ENCODE measurements around the gene WWTR1. TPM values are rescaled to one million over a fixed set of nuclear protein-coding genes. Genes with fewer than 3 reads are reported as not detected.

The WWTR1 gene
- total RNA-seq, 1 experiment from 2014 or later = 79.7 TPM

- no peak for TF ChIP-seq EZH2 (IDR thresholded peaks at IDR 0.05; ENCODE audit: low read length, unreplicated experiment)
- TF ChIP-seq, protein P1, sequence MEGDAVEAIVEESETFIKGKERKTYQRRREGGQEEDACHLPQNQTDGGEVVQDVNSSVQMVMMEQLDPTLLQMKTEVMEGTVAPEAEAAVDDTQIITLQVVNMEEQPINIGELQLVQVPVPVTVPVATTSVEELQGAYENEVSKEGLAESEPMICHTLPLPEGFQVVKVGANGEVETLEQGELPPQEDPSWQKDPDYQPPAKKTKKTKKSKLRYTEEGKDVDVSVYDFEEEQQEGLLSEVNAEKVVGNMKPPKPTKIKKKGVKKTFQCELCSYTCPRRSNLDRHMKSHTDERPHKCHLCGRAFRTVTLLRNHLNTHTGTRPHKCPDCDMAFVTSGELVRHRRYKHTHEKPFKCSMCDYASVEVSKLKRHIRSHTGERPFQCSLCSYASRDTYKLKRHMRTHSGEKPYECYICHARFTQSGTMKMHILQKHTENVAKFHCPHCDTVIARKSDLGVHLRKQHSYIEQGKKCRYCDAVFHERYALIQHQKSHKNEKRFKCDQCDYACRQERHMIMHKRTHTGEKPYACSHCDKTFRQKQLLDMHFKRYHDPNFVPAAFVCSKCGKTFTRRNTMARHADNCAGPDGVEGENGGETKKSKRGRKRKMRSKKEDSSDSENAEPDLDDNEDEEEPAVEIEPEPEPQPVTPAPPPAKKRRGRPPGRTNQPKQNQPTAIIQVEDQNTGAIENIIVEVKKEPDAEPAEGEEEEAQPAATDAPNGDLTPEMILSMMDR (conservative IDR thresholded peaks at IDR 0.05; ENCODE audit: low read depth, low read length) = no peak
- TF ChIP-seq EZH2phosphoT487 (IDR thresholded peaks at IDR 0.05; ENCODE audit: borderline replicate concordance, low read length) = no peak
- Histone ChIP-seq H3K4me2 (ENCODE audit: low read length) (no peak overlapping the region), H3K4me3 (ENCODE audit: low read length) (no peak overlapping the region), H3K4me1 (ENCODE audit: insufficient read depth, low read length) (peaks cover 34% of the 10 kb centered on the region), H3K79me2 (ENCODE audit: low read length) (peaks cover 76% of the 10 kb centered on the region), H2AFZ (ENCODE audit: low read length) (no peak overlapping the region), H3K27ac (ENCODE audit: low read length) (no peak overlapping the region), H3K27me3 (ENCODE audit: low read length) (no peaks in the 10 kb centered on the region), H3F3A (ENCODE audit: low read length, unreplicated experiment) (peaks cover under 1% of the 10 kb centered on the region), H3K9me3 (ENCODE audit: low read length) (no peaks in the 10 kb centered on the region), H3K9me2 (replicated peaks; ENCODE audit: low read length) (no peaks in the 10 kb centered on the region), H4K20me1 (ENCODE audit: low read length) (no peaks in the 10 kb centered on the region), H3K36me3 (ENCODE audit: low read depth, low read length) (peaks cover 5% of the 10 kb centered on the region; the same call in 1 of the 2 replicates), H3K9ac (ENCODE audit: low read length) (no peak overlapping the region)
- POLR2A ChIA-PET (ENCODE audit: unreplicated experiment) = no interaction called here
- no peak for DNase-seq
- BruUV-seq (replicated peaks) = no TSS peak
- CTCF ChIA-PET = interaction anchor here (1.0 kb wide), 1 partner anchor 8 kb away, joined by 9 read pairs; no protein-coding TSS in a partner anchor
- ATAC-seq = no peak
- intact Hi-C loops (cut with micrococcal nuclease) = no loop called here
Observed at GRCh38 chr3:149560617-149561016, 97.2 kb downstream of the WWTR1 start.

DNA sequence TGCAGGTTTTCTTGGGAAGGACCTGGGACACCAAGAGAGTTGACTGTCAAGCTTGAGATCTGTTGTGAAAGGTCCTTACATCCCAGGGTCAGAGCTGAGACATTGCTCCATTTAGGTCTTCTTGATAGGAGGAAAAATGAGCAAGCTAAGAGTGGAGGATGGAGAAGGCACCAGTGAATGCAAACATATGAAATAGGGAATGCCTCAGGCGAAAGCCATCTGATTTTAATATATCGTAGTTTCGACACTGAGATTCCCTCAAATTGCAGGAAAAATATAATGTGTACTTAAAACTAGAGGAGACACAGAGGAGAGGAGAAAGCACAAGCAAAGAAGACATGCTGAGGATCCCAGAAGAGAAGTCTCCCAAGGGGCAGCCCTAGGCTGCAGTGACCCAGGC lies 97.8 kb downstream of the WWTR1 start:
- no peaks in the 10 kb centered on the region for H3K9me2 ChIP-seq (replicated peaks; ENCODE audit: low read length)
- no peaks in the 10 kb centered on the region for H3K27me3 ChIP-seq (ENCODE audit: low read length)
- BruUV-seq (replicated peaks) = no TSS peak
- H3K4me3 ChIP-seq (ENCODE audit: low read length) = no peak overlapping the region
- peaks cover 6% of the 10 kb centered on the region for H3F3A ChIP-seq (ENCODE audit: low read length, unreplicated experiment)
- POLR2A ChIA-PET (ENCODE audit: unreplicated experiment) = no interaction called here
- DNase-seq (no peak), ATAC-seq (no peak)
- H3K9ac ChIP-seq (ENCODE audit: low read length) = no peak overlapping the region
- H3K36me3 ChIP-seq (ENCODE audit: low read depth, low read length) = peaks cover 5% of the 10 kb centered on the region; the same call in 1 of the 2 replicates
- no peak overlapping the region for H2AFZ ChIP-seq (ENCODE audit: low read length)
- no peaks in the 10 kb centered on the region for H4K20me1 ChIP-seq (ENCODE audit: low read length)
- H3K4me2 ChIP-seq (ENCODE audit: low read length) = no peak overlapping the region
- no peaks in the 10 kb centered on the region for H3K9me3 ChIP-seq (ENCODE audit: low read length)
- TF ChIP-seq EZH2phosphoT487 (IDR thresholded peaks at IDR 0.05; ENCODE audit: borderline replicate concordance, low read length) (no peak), EZH2 (IDR thresholded peaks at IDR 0.05; ENCODE audit: low read length, unreplicated experiment) (no peak)
- TF ChIP-seq, protein P1 (conservative IDR thresholded peaks at IDR 0.05; ENCODE audit: low read depth, low read length) = no peak
- intact Hi-C loops (cut with micrococcal nuclease) = no loop called here
- peak overlapping the region; percentile 17; the same call in 1 of the 2 replicates for H3K27ac ChIP-seq (ENCODE audit: low read length)
- peaks cover 40% of the 10 kb centered on the region for H3K4me1 ChIP-seq (ENCODE audit: insufficient read depth, low read length)
- CTCF ChIA-PET = interaction anchor here (1.0 kb wide), 1 partner anchor 9 kb away, joined by 9 read pairs; no protein-coding TSS in a partner anchor
- peaks cover 75% of the 10 kb centered on the region for H3K79me2 ChIP-seq (ENCODE audit: low read length)

DNA sequence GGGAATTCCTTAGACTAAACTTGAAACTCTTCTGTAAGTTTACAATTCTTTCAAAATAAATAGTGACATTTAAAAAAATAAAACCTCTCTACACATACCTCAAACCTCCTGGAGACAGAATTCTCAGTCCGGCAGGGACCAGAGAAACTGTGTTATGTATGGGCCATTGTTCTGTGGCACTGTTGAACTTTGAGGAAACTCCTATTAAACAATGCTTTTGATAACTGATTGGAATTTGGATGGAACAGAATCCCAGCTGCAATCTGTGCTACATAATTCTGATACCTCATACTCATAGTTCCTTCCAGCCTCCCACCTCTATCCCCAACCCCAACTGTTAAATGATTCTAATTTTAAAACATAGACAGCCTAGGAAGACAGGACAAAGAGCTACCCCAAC lies 98.3 kb downstream of the WWTR1 start:
- Histone ChIP-seq H3F3A (ENCODE audit: low read length, unreplicated experiment) (peaks cover 6% of the 10 kb centered on the region), H3K4me3 (ENCODE audit: low read length) (no peak overlapping the region), H3K36me3 (ENCODE audit: low read depth, low read length) (peaks cover 5% of the 10 kb centered on the region; the same call in 1 of the 2 replicates), H3K79me2 (ENCODE audit: low read length) (peaks cover 72% of the 10 kb centered on the region), H3K27me3 (ENCODE audit: low read length) (no peaks in the 10 kb centered on the region), H3K4me1 (ENCODE audit: insufficient read depth, low read length) (peaks cover 43% of the 10 kb centered on the region), H2AFZ (ENCODE audit: low read length) (no peak overlapping the region), H3K4me2 (ENCODE audit: low read length) (no peak overlapping the region), H3K9me2 (replicated peaks; ENCODE audit: low read length) (no peaks in the 10 kb centered on the region), H3K9me3 (ENCODE audit: low read length) (no peaks in the 10 kb centered on the region), H3K27ac (ENCODE audit: low read length) (peak overlapping the region; percentile 17; the same call in 1 of the 2 replicates), H3K9ac (ENCODE audit: low read length) (no peak overlapping the region), H4K20me1 (ENCODE audit: low read length) (no peaks in the 10 kb centered on the region)
- intact Hi-C loops (cut with micrococcal nuclease) = no loop called here
- no peak for ATAC-seq
- POLR2A ChIA-PET (ENCODE audit: unreplicated experiment) = interaction anchor here (0.6 kb wide), 1 partner anchor 16 kb away, joined by 3 read pairs; no protein-coding TSS in a partner anchor
- CTCF ChIA-PET = no interaction called here
- no TSS peak for BruUV-seq (replicated peaks)
- no peak for DNase-seq
- TF ChIP-seq, protein P1 (conservative IDR thresholded peaks at IDR 0.05; ENCODE audit: low read depth, low read length) = no peak
- no peak for TF ChIP-seq EZH2 (IDR thresholded peaks at IDR 0.05; ENCODE audit: low read length, unreplicated experiment)
- no peak for TF ChIP-seq EZH2phosphoT487 (IDR thresholded peaks at IDR 0.05; ENCODE audit: borderline replicate concordance, low read length)

All from PC-3 (cell line).